GM23248 (cell line): ENCODE data around the gene PLCB1. TPM values are rescaled to one million over a fixed set of nuclear protein-coding genes. Genes with fewer than 3 reads are reported as not detected.
A peak's percentile ranks its signal among the peaks of the same experiment; 100 is the strongest.

Experiments
- DNase-seq: peaks from one replicate; pipeline ENCODE4 v3.0.0-alpha.2; 2015
- H2AFZ ChIP-seq: fragments of 200-600 bp; sonication (generic); 2 replicates; pipeline ENCODE4 v1.6.1; 2016; ENCODE audit warnings: antibody characterized with exemption
- H3F3A ChIP-seq: fragments of 200-600 bp; sonication (generic); 2 replicates; pipeline ENCODE4 v1.6.1; 2016; ENCODE audit warnings: mild to moderate bottlenecking, antibody characterized with exemption, mixed run types; ENCODE audit not compliant: insufficient read depth
- H3K27ac ChIP-seq: fragments of 200-600 bp; sonication (generic); 2 replicates; pipeline ENCODE4 v1.5.1; 2016; ENCODE audit warnings: mild to moderate bottlenecking
- H3K27me3 ChIP-seq: fragments of 200-600 bp; sonication (generic); replicated peaks from 2 replicates; pipeline ENCODE4 v1.6.1; 2016; ENCODE audit warnings: mild to moderate bottlenecking; ENCODE audit not compliant: insufficient read depth
- H3K36me3 ChIP-seq: fragments of 200-600 bp; sonication (generic); 2 replicates; pipeline ENCODE4 v1.6.1; 2016; ENCODE audit warnings: low read depth, mild to moderate bottlenecking
- H3K4me1 ChIP-seq: fragments of 200-600 bp; sonication (generic); 2 replicates; pipeline ENCODE4 v1.6.1; 2016; ENCODE audit warnings: mild to moderate bottlenecking; ENCODE audit not compliant: insufficient read depth
- H3K4me2 ChIP-seq: fragments of 200-600 bp; sonication (generic); one replicate; pipeline ENCODE4 v1.6.1; 2016; ENCODE audit warnings: mild to moderate bottlenecking; ENCODE audit not compliant: unreplicated experiment
- H3K4me3 ChIP-seq: fragments of 200-600 bp; sonication (generic); 2 replicates; pipeline ENCODE4 v1.5.1; 2016; ENCODE audit warnings: mild to moderate bottlenecking
- H3K79me2 ChIP-seq: fragments of 200-600 bp; sonication (generic); 2 replicates; pipeline ENCODE4 v1.6.1; 2016; ENCODE audit warnings: mild to moderate bottlenecking; ENCODE audit not compliant: insufficient read depth
- H3K9ac ChIP-seq: fragments of 200-600 bp; sonication (generic); 2 replicates; pipeline ENCODE4 v1.6.1; 2016; ENCODE audit warnings: mild to moderate bottlenecking
- H3K9me2 ChIP-seq: fragments of 200-600 bp; sonication (generic); 2 replicates; pipeline ENCODE4 v1.6.1; 2016; ENCODE audit warnings: mixed run types, mild to moderate bottlenecking, moderate library complexity; ENCODE audit not compliant: insufficient read depth
- H3K9me3 ChIP-seq: fragments of 200-600 bp; sonication (generic); one replicate; pipeline ENCODE4 v1.6.1; 2017; ENCODE audit warnings: low read depth
- H4K20me1 ChIP-seq: fragments of 200-600 bp; sonication (generic); 2 replicates; pipeline ENCODE4 v1.6.0; 2016; ENCODE audit not compliant: insufficient read depth
- EZH2 ChIP-seq: fragments of 200-600 bp; sonication (generic); IDR thresholded peaks from 2 replicates; pipeline ENCODE4 v1.6.1; 2018; ENCODE audit warnings: antibody characterized with exemption, mild to moderate bottlenecking; ENCODE audit not compliant: insufficient read depth, poor library complexity, severe bottlenecking
- EZH2phosphoT487 ChIP-seq: fragments of 200-600 bp; sonication (generic); IDR thresholded peaks from 2 replicates; pipeline ENCODE4 v1.6.1; 2018; ENCODE audit warnings: antibody characterized with exemption, moderate library complexity, mild to moderate bottlenecking, low read depth; ENCODE audit not compliant: insufficient read depth
- WGBS, 2 experiments: methylation state at CpG; one replicate each; pipeline ENCODE4 v1.1.6; 2015 to 2017; ENCODE audit warnings: low lambda C conversion rate in 2 of 2, low coverage in 1 of 2; ENCODE audit errors: missing lambda C conversion rate in 2 of 2; 5-methylcytosine and 5-hydroxymethylcytosine counted together
- in situ Hi-C: fragments of 300-500 bp; cut with MboI; formaldehyde crosslinking; loops from 2 replicates; pipeline ENCODE4 v1.15.0; 2020
- polyA plus RNA-seq: library from polyadenylated mRNA; unstranded; fragments of >200 nt; fragmentation: Nextera tagmentation; extraction: Ambion mirVana; gene quantifications from 2 replicates; pipeline ENCODE4 v1.2.1, GENCODE V29; 2016
- total RNA-seq: library from RNA; depleted of rRNA; stranded (reverse); fragments of >200 nt; shearing (Covaris generic); gene quantifications from 2 replicates; pipeline ENCODE4 v1.2.3, GENCODE V29; 2014

The PLCB1 gene
- total and polyA plus RNA-seq, 2 experiments from 2014 or later = 3.7 to 12.8 TPM

DNA sequence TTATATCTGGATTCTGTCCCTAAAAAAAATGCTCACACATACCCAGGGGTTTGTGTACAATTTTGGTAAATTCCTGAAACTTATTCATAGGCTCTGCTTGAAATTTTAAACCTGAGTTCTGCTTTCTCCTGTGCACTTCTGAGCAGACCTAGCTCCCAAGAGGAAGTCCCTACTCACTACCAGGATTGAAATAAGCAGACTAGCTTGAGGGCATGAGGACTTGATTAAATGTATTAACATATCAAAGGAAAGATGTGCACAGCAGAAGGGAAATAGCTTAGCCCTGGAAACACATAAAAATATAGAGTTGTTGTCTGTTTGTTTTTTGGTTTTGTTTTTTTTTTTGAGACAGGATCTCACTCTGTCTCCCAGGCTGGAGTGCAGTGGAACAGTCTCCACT, 785.0 kb downstream of the PLCB1 start:
- no peaks in the 10 kb centered on the region for H4K20me1 ChIP-seq
- H3K9ac ChIP-seq = no peak overlapping the region
- no peak overlapping the region for H2AFZ ChIP-seq
- H3K27ac ChIP-seq = no peak overlapping the region
- H3F3A ChIP-seq = no peaks in the 10 kb centered on the region
- H3K9me3 ChIP-seq = no peaks in the 10 kb centered on the region
- DNase-seq = no peak
- H3K9me2 ChIP-seq = no peaks in the 10 kb centered on the region
- no peaks in the 10 kb centered on the region for H3K27me3 ChIP-seq
- H3K4me3 ChIP-seq = no peak overlapping the region
- H3K79me2 ChIP-seq = no peaks in the 10 kb centered on the region
- TF ChIP-seq EZH2 (no peak), EZH2phosphoT487 (no peak)
- no peaks in the 10 kb centered on the region for H3K36me3 ChIP-seq
- H3K4me1 ChIP-seq = no peaks in the 10 kb centered on the region
- in situ Hi-C loops = no loop called here
- no peak overlapping the region for H3K4me2 ChIP-seq

DNA sequence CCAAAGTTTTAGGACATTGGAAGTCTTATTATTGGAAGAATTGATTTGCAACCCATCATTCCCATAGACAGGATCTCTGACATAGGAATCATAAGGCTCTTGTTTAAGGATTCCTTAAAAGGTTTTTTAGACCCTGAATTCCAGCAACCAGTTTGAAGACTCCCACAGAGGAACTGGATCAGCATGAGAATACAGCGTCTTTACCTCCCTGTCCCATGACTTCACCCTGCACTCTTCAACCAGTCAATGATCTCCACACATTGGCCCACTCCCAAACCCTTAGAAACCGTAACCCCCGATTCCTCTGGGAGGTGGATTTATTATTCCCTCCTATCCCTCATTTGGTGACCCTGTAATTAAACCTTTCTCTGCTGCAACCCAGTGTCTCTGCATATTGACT, 786.1 kb downstream of the PLCB1 start:
- in situ Hi-C loops = no loop called here
- Histone ChIP-seq H3K4me3 (no peak overlapping the region), H3F3A (no peaks in the 10 kb centered on the region), H3K79me2 (no peaks in the 10 kb centered on the region), H3K9me3 (no peaks in the 10 kb centered on the region), H4K20me1 (no peaks in the 10 kb centered on the region), H2AFZ (no peak overlapping the region), H3K27me3 (no peaks in the 10 kb centered on the region), H3K27ac (no peak overlapping the region), H3K36me3 (no peaks in the 10 kb centered on the region), H3K4me2 (no peak overlapping the region), H3K9me2 (no peaks in the 10 kb centered on the region), H3K9ac (no peak overlapping the region), H3K4me1 (no peaks in the 10 kb centered on the region)
- DNase-seq = no peak
- TF ChIP-seq EZH2phosphoT487 = no peak
- no peak for TF ChIP-seq EZH2
- 81 to 89% methylated on average over 3 of the region's 3 CpGs for WGBS, 2 experiments

DNA sequence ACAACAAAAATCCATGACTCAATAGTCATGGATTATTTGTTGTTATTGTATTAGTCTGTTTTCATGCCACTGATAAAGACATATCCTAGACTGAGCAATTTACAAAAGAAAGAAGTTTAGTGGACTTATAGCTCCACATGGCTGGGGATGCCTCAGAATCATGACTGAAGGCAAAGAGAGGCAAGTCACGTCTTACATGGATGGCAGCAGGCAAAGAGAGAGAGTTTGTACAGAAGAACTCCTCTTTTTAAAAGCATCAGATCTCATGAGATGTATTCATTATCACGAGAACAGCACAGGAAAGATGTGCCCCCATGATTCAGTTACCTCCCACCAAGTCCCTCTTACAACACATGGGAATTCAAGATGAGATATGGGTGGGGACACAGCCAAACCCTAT, 792.5 kb downstream of the PLCB1 start:
- TF ChIP-seq EZH2phosphoT487 = no peak
- TF ChIP-seq EZH2 = no peak
- Histone ChIP-seq H3K4me2 (no peak overlapping the region), H3F3A (no peaks in the 10 kb centered on the region), H3K27me3 (no peaks in the 10 kb centered on the region), H3K27ac (no peak overlapping the region), H3K9me3 (no peaks in the 10 kb centered on the region), H3K36me3 (no peaks in the 10 kb centered on the region), H3K79me2 (no peaks in the 10 kb centered on the region), H3K9me2 (no peaks in the 10 kb centered on the region), H2AFZ (no peak overlapping the region), H3K9ac (no peak overlapping the region), H3K4me1 (no peaks in the 10 kb centered on the region), H3K4me3 (no peak overlapping the region), H4K20me1 (no peaks in the 10 kb centered on the region)
- 37 to 60% methylated on average over 2 of the region's 2 CpGs for WGBS, 2 experiments
- in situ Hi-C loops = no loop called here
- no peak for DNase-seq

DNA sequence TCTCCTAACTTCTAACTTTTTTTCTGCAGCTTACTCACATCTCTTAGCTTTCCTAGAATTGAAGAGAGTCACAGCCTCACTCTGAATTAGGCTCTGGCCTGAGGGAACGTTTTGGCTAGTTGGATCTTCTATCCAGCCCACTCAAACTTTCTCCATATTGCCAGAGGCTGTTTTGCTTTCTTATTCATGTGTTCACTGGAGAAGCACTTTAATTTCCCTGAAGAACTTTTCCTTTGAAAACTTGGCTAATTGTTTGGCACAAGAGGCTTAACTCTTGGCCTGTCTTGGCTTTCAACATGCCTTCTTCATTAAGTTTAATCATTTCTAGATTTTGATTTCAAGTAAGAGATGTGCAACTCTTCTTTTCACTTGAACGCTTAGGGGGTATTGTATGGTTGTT, 798.7 kb downstream of the PLCB1 start:
- peaks cover 14% of the 10 kb centered on the region for H3F3A ChIP-seq
- peak; percentile 53 for DNase-seq
- no peak overlapping the region for H3K4me3 ChIP-seq
- H3K9me2 ChIP-seq = no peaks in the 10 kb centered on the region
- H3K27me3 ChIP-seq = no peaks in the 10 kb centered on the region
- H3K27ac ChIP-seq = no peak overlapping the region
- no peak overlapping the region for H2AFZ ChIP-seq
- 11 to 17% methylated on average over 2 of the region's 2 CpGs for WGBS, 2 experiments
- H3K4me1 ChIP-seq = peaks cover 16% of the 10 kb centered on the region
- in situ Hi-C loops = no loop called here
- H3K9ac ChIP-seq = no peak overlapping the region
- no peaks in the 10 kb centered on the region for H4K20me1 ChIP-seq
- no peak overlapping the region for H3K4me2 ChIP-seq
- H3K9me3 ChIP-seq = no peaks in the 10 kb centered on the region
- TF ChIP-seq EZH2 = no peak
- no peak for TF ChIP-seq EZH2phosphoT487
- H3K36me3 ChIP-seq = no peaks in the 10 kb centered on the region
- no peaks in the 10 kb centered on the region for H3K79me2 ChIP-seq
